SK-N-SH (cell line): ENCODE measurements around the gene TMEM72. TPM values are rescaled to one million over a fixed set of nuclear protein-coding genes. Genes with fewer than 3 reads are reported as not detected.

Experiments
- CTCF ChIA-PET: fragments of 300-600, 350-600 bp; formaldehyde crosslinking; extraction: SDS; loops from one replicate; lab custom pipeline; 2021; lab: Yijun Ruan, JAX
- POLR2A ChIA-PET: fragments of 350-600 bp; sonication (Branson Sonifier 250); formaldehyde crosslinking; extraction: SDS; loops from one replicate; lab custom pipeline; 2020; ENCODE audit warnings: antibody characterized with exemption, inconsistent platforms; lab: Yijun Ruan, JAX
- DNase-seq: peaks from one replicate; pipeline ENCODE4 v3.0.0; 2012
- H2AFZ ChIP-seq: fragments of 200-600 bp; sonication (generic); 2 replicates; pipeline ENCODE4 v1.8.1; 2016; ENCODE audit warnings: antibody characterized with exemption, mild to moderate bottlenecking, low read depth
- H3F3A ChIP-seq: fragments of 200-600 bp; sonication (generic); replicated peaks from 2 replicates; pipeline ENCODE3; 2016; ENCODE audit warnings: antibody characterized with exemption, mild to moderate bottlenecking; ENCODE audit not compliant: insufficient read depth
- H3K27ac ChIP-seq, 2 experiments: fragments of 200-500 bp in 1 of 2; fragments of 200-600 bp in 1 of 2; sonication (Bioruptor generic) in 1 of 2; sonication (generic), shearing (Covaris generic) in 1 of 2; 2 replicates each; pipeline versions ENCODE4 v1.5.1 to v1.6.1; 2014 to 2016; ENCODE audit warnings: low read depth in 2 of 2, inconsistent platforms in 1 of 2, low read length in 1 of 2, mild to moderate bottlenecking in 1 of 2, mixed read lengths in 1 of 2
- H3K27me3 ChIP-seq: fragments of 200-600 bp; sonication (generic), shearing (Covaris generic); 2 replicates; pipeline ENCODE4 v1.6.1; 2016; ENCODE audit warnings: mixed run types; ENCODE audit not compliant: insufficient read depth
- H3K36me3 ChIP-seq, 2 experiments: fragments of 200-500 bp in 1 of 2; fragments of 200-600 bp in 1 of 2; sonication (Bioruptor generic) in 1 of 2; sonication (generic) in 1 of 2; replicated peaks in 1 of 2; 2 replicates each; pipeline versions ENCODE3 to v1.5.1; 2014 to 2016; ENCODE audit warnings: low read length in 1 of 2, mild to moderate bottlenecking in 1 of 2; ENCODE audit not compliant: insufficient read depth in 2 of 2, control insufficient read depth in 1 of 2
- H3K4me1 ChIP-seq, 2 experiments: fragments of 200-500 bp in 1 of 2; fragments of 200-600 bp in 1 of 2; sonication (Bioruptor generic) in 1 of 2; sonication (generic), shearing (Covaris generic) in 1 of 2; 2 replicates each; pipeline versions ENCODE4 v1.5.1 to v1.6.1; 2014 to 2016; ENCODE audit warnings: low read depth in 1 of 2, low read length in 1 of 2, mixed run types in 1 of 2; ENCODE audit not compliant: insufficient read depth in 2 of 2, control insufficient read depth in 1 of 2
- H3K4me2 ChIP-seq: fragments of 200-600 bp; sonication (generic), shearing (Covaris generic); 2 replicates; pipeline ENCODE4 v1.6.1; 2017; ENCODE audit warnings: mixed run types
- H3K4me3 ChIP-seq, 2 experiments: fragments of 200-500 bp in 1 of 2; fragments of 200-600 bp in 1 of 2; sonication (Bioruptor generic) in 1 of 2; sonication (generic), shearing (Covaris generic) in 1 of 2; 2 replicates each; pipeline versions ENCODE4 v1.5.1 to v1.8.1; 2014 to 2016; ENCODE audit warnings: low read depth in 2 of 2, inconsistent platforms in 1 of 2, low read length in 1 of 2, mild to moderate bottlenecking in 1 of 2, mixed read lengths in 1 of 2, moderate library complexity in 1 of 2
- H3K79me2 ChIP-seq: fragments of 200-600 bp; sonication (generic); 2 replicates; pipeline ENCODE4 v1.8.1; 2017; ENCODE audit warnings: mild to moderate bottlenecking; ENCODE audit not compliant: insufficient read depth
- H3K9ac ChIP-seq: fragments of 200-600 bp; sonication (generic); 2 replicates; pipeline ENCODE4 v1.6.1; 2017; ENCODE audit warnings: mixed run types
- H3K9me2 ChIP-seq: fragments of 200-600 bp; sonication (generic); 2 replicates; pipeline ENCODE4 v1.6.1; 2017; ENCODE audit warnings: mixed run types
- H3K9me3 ChIP-seq: fragments of 200-600 bp; sonication (generic); 2 replicates; pipeline ENCODE4 v1.6.1; 2017; ENCODE audit warnings: mixed run types, mild to moderate bottlenecking, moderate library complexity
- H4K20me1 ChIP-seq: fragments of 200-600 bp; sonication (generic); 2 replicates; pipeline ENCODE4 v1.6.1; 2017; ENCODE audit warnings: mild to moderate bottlenecking, mixed run types; ENCODE audit not compliant: insufficient read depth
- ELF1 ChIP-seq: IDR thresholded peaks from 2 replicates; pipeline ENCODE4 v1.4.0; 2012
- EP300 ChIP-seq, 2 experiments: IDR thresholded peaks; 2 replicates each; pipeline versions ENCODE4 v1.4.0 to v1.6.1; 2012; ENCODE audit warnings: borderline replicate concordance in 1 of 2, low read depth in 1 of 2, low read length in 1 of 2
- GABPA ChIP-seq: IDR thresholded peaks from 2 replicates; pipeline ENCODE4 v1.4.0; 2012; ENCODE audit warnings: low read depth, mild to moderate bottlenecking
- GATA2 ChIP-seq: sonication (generic); formaldehyde crosslinking; IDR thresholded peaks from 2 replicates; pipeline ENCODE4 v1.5.0; 2020; ENCODE audit warnings: mild to moderate bottlenecking, missing genetic modification reagents
- MEF2A ChIP-seq: IDR thresholded peaks from 2 replicates; pipeline ENCODE4 v1.4.0; 2012; ENCODE audit warnings: low read depth, borderline replicate concordance
- MXI1 ChIP-seq: IDR thresholded peaks from 2 replicates; pipeline ENCODE4 v1.6.1; 2012; ENCODE audit warnings: mild to moderate bottlenecking, low read depth, low read length, improper control_type of control experiment
- NRF1 ChIP-seq: IDR thresholded peaks from 2 replicates; pipeline ENCODE4 v1.6.1; 2012; ENCODE audit warnings: low read depth, mild to moderate bottlenecking, low read length
- RAD21 ChIP-seq: IDR thresholded peaks from 2 replicates; pipeline ENCODE4 v1.6.1; 2012; ENCODE audit warnings: mild to moderate bottlenecking, low read length
- RCOR1 ChIP-seq: fragments of 150-350 bp; IDR thresholded peaks from 2 replicates; pipeline ENCODE4 v1.6.1; 2017; ENCODE audit warnings: antibody characterized with exemption, low read length
- RXRA ChIP-seq: IDR thresholded peaks from 2 replicates; pipeline ENCODE4 v1.4.0; 2012; ENCODE audit warnings: low read depth, mild to moderate bottlenecking, borderline replicate concordance
- SMC3 ChIP-seq: IDR thresholded peaks from 2 replicates; pipeline ENCODE4 v1.6.1; 2012; ENCODE audit warnings: low read depth, low read length, improper control_type of control experiment
- TAF1 ChIP-seq: IDR thresholded peaks from 2 replicates; pipeline ENCODE4 v1.6.1; 2012; ENCODE audit warnings: low read depth, mild to moderate bottlenecking, low read length, moderate library complexity, borderline replicate concordance
- TEAD4 ChIP-seq: IDR thresholded peaks from 2 replicates; pipeline ENCODE4 v1.4.0; 2012; ENCODE audit warnings: mild to moderate bottlenecking, borderline replicate concordance; ENCODE audit not compliant: insufficient read depth
- YY1 ChIP-seq: IDR thresholded peaks from 2 replicates; pipeline ENCODE4 v1.4.0; 2012; ENCODE audit warnings: low read depth, mild to moderate bottlenecking
- WGBS: methylation state at CpG from one replicate; pipeline ENCODE4 v1.1.6; 2017; ENCODE audit warnings: low lambda C conversion rate; 5-methylcytosine and 5-hydroxymethylcytosine counted together
- polyA plus RNA-seq, 3 experiments: library from polyadenylated mRNA; depleted of rRNA; stranded (reverse); fragments of >200 nt; gene quantifications; 2 replicates each; pipeline ENCODE4 v1.2.3, GENCODE V29; 2012
- TF ChIP-seq, protein P1 (sequence below): IDR thresholded peaks from 2 replicates; pipeline ENCODE4 v1.4.0; 2012; ENCODE audit warnings: low read depth
- TF ChIP-seq, protein P2 (sequence below): IDR thresholded peaks from 2 replicates; pipeline ENCODE4 v1.4.0; 2012; ENCODE audit warnings: low read depth, borderline replicate concordance
- TF ChIP-seq, protein P3 (sequence below): fragments of 150-350 bp; IDR thresholded peaks from 2 replicates; pipeline ENCODE4 v1.6.1; 2016; ENCODE audit warnings: mild to moderate bottlenecking, low read depth, low read length
- TF ChIP-seq, protein P4 (sequence below): IDR thresholded peaks from 2 replicates; pipeline ENCODE4 v1.6.1; 2012; ENCODE audit warnings: mild to moderate bottlenecking, low read depth, low read length, moderate library complexity

TMEM72 gene
- polyA plus RNA-seq, 1 of the 3 experiments (the other 2 are of a cell fraction), result not detected

DNA sequence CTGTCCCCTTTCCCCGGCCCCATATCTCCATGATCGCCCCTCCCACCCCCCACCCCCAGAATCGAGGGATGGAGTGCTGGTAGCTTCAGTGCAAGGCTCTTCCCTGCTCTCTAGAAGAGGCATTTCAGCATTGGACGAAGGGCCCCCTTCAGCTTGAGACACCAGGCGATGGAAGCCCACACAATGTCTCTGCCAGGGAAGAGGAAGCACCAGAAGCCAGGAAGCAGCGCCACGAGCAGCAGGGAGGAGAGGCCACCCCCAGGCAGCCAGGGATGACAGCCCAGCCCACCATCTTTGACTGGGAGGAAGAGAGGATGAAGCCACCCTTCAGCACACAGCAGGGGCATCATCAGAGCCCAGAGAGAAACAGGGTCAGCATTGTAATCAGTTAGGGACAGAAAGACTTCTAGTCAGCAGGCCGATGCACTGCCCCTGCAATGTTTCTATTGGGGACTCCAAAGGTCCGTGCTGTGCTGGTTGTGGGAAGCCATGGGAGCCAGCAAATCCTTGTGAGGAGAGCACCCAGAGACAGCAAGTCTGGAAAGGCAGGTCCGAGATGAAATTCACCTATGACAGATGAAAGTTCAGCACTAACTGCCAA lies 15.7 kb downstream of the TMEM72 start:
- Histone ChIP-seq H3K9me3 (no peaks in the 10 kb centered on the region), H3K9ac (no peak overlapping the region), H3K27ac (no peak overlapping the region), H3F3A (no peaks in the 10 kb centered on the region), H3K4me1 (no peaks in the 10 kb centered on the region), H4K20me1 (no peaks in the 10 kb centered on the region), H3K36me3 (no peaks in the 10 kb centered on the region), H3K4me2 (no peak overlapping the region), H3K79me2 (no peaks in the 10 kb centered on the region), H3K4me3 (no peak overlapping the region), H3K9me2 (no peaks in the 10 kb centered on the region), H3K27me3 (peaks cover 26% of the 10 kb centered on the region; the same call in 1 of the 2 replicates), H2AFZ (no peak overlapping the region)
- 17% methylated on average over 8 of the region's 10 CpGs for WGBS
- ChIA-PET POLR2A (no interaction called here), CTCF (interaction anchor here (1.0 kb wide), 1 partner anchor 9 kb away, joined by 3 read pairs; no protein-coding TSS in a partner anchor)
- DNase-seq, result no peak
- TF ChIP-seq MXI1 (no peak), RXRA (no peak), TAF1 (no peak), TEAD4 (no peak), EP300 (IDR thresholded peaks at IDR 0.05; ENCODE audit: borderline replicate concordance in 1 of 2, low read depth in 1 of 2, low read length in 1 of 2) (no peak), YY1 (no peak), MEF2A (no peak), RCOR1 (no peak), NRF1 (no peak), GATA2 (CRISPR knock-in tag) (no peak), SMC3 (no peak), ELF1 (no peak), RAD21 (no peak), GABPA (no peak)
- TF ChIP-seq, protein P1, sequence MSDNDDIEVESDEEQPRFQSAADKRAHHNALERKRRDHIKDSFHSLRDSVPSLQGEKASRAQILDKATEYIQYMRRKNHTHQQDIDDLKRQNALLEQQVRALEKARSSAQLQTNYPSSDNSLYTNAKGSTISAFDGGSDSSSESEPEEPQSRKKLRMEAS, result no peak
- TF ChIP-seq, protein P2, sequence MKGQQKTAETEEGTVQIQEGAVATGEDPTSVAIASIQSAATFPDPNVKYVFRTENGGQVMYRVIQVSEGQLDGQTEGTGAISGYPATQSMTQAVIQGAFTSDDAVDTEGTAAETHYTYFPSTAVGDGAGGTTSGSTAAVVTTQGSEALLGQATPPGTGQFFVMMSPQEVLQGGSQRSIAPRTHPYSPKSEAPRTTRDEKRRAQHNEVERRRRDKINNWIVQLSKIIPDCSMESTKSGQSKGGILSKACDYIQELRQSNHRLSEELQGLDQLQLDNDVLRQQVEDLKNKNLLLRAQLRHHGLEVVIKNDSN, result no peak
- TF ChIP-seq, protein P3, sequence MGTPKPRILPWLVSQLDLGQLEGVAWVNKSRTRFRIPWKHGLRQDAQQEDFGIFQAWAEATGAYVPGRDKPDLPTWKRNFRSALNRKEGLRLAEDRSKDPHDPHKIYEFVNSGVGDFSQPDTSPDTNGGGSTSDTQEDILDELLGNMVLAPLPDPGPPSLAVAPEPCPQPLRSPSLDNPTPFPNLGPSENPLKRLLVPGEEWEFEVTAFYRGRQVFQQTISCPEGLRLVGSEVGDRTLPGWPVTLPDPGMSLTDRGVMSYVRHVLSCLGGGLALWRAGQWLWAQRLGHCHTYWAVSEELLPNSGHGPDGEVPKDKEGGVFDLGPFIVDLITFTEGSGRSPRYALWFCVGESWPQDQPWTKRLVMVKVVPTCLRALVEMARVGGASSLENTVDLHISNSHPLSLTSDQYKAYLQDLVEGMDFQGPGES, result no peak
- TF ChIP-seq, protein P4, sequence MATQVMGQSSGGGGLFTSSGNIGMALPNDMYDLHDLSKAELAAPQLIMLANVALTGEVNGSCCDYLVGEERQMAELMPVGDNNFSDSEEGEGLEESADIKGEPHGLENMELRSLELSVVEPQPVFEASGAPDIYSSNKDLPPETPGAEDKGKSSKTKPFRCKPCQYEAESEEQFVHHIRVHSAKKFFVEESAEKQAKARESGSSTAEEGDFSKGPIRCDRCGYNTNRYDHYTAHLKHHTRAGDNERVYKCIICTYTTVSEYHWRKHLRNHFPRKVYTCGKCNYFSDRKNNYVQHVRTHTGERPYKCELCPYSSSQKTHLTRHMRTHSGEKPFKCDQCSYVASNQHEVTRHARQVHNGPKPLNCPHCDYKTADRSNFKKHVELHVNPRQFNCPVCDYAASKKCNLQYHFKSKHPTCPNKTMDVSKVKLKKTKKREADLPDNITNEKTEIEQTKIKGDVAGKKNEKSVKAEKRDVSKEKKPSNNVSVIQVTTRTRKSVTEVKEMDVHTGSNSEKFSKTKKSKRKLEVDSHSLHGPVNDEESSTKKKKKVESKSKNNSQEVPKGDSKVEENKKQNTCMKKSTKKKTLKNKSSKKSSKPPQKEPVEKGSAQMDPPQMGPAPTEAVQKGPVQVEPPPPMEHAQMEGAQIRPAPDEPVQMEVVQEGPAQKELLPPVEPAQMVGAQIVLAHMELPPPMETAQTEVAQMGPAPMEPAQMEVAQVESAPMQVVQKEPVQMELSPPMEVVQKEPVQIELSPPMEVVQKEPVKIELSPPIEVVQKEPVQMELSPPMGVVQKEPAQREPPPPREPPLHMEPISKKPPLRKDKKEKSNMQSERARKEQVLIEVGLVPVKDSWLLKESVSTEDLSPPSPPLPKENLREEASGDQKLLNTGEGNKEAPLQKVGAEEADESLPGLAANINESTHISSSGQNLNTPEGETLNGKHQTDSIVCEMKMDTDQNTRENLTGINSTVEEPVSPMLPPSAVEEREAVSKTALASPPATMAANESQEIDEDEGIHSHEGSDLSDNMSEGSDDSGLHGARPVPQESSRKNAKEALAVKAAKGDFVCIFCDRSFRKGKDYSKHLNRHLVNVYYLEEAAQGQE, result no peak
